Epithelial cell of proximal tubule (primary cell): Measurements from ENCODE around the gene HOXD1. TPM values are rescaled to one million over a fixed set of nuclear protein-coding genes. Genes with fewer than 3 reads are reported as not detected.

Source experiments
- DNase-seq: peaks from one replicate; pipeline ENCODE4 v3.0.0-alpha.2; 2011; ENCODE audit warnings: low read depth
- H3K4me3 ChIP-seq: 2 replicates; pipeline ENCODE4 v1.5.1; 2011; ENCODE audit warnings: low read depth, mild to moderate bottlenecking, low read length
- CTCF ChIP-seq: conservative IDR thresholded peaks from 2 replicates; pipeline ENCODE4 v1.5.1; 2012; ENCODE audit warnings: low read depth, mild to moderate bottlenecking, low read length
- total RNA-seq: library from RNA; depleted of rRNA; stranded (reverse); fragments of >200 nt; gene quantifications from 2 replicates; pipeline ENCODE4 v1.2.3, GENCODE V29; 2015

HOXD1 gene
- total RNA-seq, 1 donor from 2014 or later, result 9.3 TPM

- TF ChIP-seq CTCF, result no peak
- DNase-seq, result no peak
- H3K4me3 ChIP-seq, result no peak overlapping the region
These were observed 12.5 kb downstream of the HOXD1 start for GRCh38 chr2:176200971-176201370.

- H3K4me3 ChIP-seq, result no peak overlapping the region
- no peak for TF ChIP-seq CTCF
- DNase-seq, result no peak
These were observed 14.0 kb downstream of the HOXD1 start for GRCh38 chr2:176202491-176202890.

GRCh38 chr2:176205126-176205525 is 16.7 kb downstream of the HOXD1 start:
- no peak overlapping the region for H3K4me3 ChIP-seq
- no peak for DNase-seq
- TF ChIP-seq CTCF, result no peak

- H3K4me3 ChIP-seq, result no peak overlapping the region
- no peak for TF ChIP-seq CTCF
- DNase-seq, result no peak
These were observed 17.7 kb downstream of the HOXD1 start for GRCh38 chr2:176206136-176206535.

GRCh38 chr2:176206682-176207081 is 18.2 kb downstream of the HOXD1 start:
- no peak for TF ChIP-seq CTCF
- no peak overlapping the region for H3K4me3 ChIP-seq
- DNase-seq, result no peak

DNA sequence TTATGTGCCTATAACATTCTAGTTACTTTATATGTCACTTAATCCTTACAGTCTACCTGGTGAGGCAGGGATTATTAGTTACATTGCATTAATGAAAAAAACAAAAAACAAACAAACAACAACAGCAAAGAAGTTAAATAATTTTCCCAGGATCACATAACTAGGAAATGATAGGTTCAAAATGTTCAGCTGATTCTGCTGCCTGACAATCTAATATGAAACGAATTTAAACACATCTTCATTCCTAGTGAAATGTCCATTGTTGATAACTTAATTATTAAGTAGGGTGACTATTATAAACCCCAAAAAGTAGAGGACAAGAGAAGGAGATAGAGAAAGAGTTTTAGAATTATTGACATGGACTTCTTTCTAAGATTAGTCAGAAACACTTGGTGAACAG is 22.6 kb downstream of the HOXD1 start:
- H3K4me3 ChIP-seq, result no peak overlapping the region
- TF ChIP-seq CTCF, result no peak
- no peak for DNase-seq

- no peak overlapping the region for H3K4me3 ChIP-seq
- no peak for TF ChIP-seq CTCF
- no peak for DNase-seq
These were observed 23.8 kb downstream of the HOXD1 start for GRCh38 chr2:176212276-176212675.
